Calu3 (cell line): ENCODE data around the gene SV2C. TPM values are rescaled to one million over a fixed set of nuclear protein-coding genes. Genes with fewer than 3 reads are reported as not detected.

Source experiments
- BruUV-seq: library from RNA; stranded (reverse); fragments of 400-500 nt; replicated peaks from 2 replicates; lab custom pipeline; 2021; lab: Mats Ljungman, UMichigan
- CTCF ChIA-PET: fragments of 300-600 bp; sonication (Branson Sonifier 250); formaldehyde crosslinking; loops from one replicate; lab custom pipeline; 2022; ENCODE audit warnings: antibody characterized with exemption; lab: Charles Lee
- DNase-seq: peaks from one replicate; pipeline ENCODE4 v3.0.0; 2022
- H3K27ac Mint-ChIP-seq: one replicate; pipeline ENCODE4 v1.8.0; 2022; ENCODE audit warnings: mixed read lengths; ENCODE audit not compliant: unreplicated experiment
- H3K27me3 Mint-ChIP-seq: one replicate; pipeline ENCODE4 v1.8.0; 2022; ENCODE audit warnings: mixed read lengths; ENCODE audit not compliant: unreplicated experiment
- H3K36me3 Mint-ChIP-seq: one replicate; pipeline ENCODE4 v1.8.0; 2022; ENCODE audit warnings: mild to moderate bottlenecking, moderate library complexity, mixed read lengths; ENCODE audit not compliant: insufficient read depth, unreplicated experiment
- H3K4me1 Mint-ChIP-seq: one replicate; pipeline ENCODE4 v1.8.0; 2022; ENCODE audit warnings: mild to moderate bottlenecking, low read depth, mixed read lengths; ENCODE audit not compliant: unreplicated experiment
- H3K4me3 Mint-ChIP-seq: one replicate; pipeline ENCODE4 v1.8.0; 2022; ENCODE audit warnings: mild to moderate bottlenecking, low read depth, moderate library complexity, mixed read lengths; ENCODE audit not compliant: unreplicated experiment
- H3K9me3 Mint-ChIP-seq: one replicate; pipeline ENCODE4 v1.8.0; 2022; ENCODE audit warnings: low read depth, mixed read lengths; ENCODE audit not compliant: unreplicated experiment
- intact Hi-C: fragments of 100-400 bp; cut with micrococcal nuclease; formaldehyde crosslinking; loops from one replicate; pipeline ENCODE4 v1.10.0; 2022; ENCODE audit not compliant: unreplicated experiment
- total RNA-seq: library from RNA; stranded (reverse); gene quantifications from 2 replicates; pipeline ENCODE4 v1.2.3, GENCODE V29; 2022
- TF ChIP-seq, protein P1 (sequence below): fragments of 200-600 bp; IDR thresholded peaks from one replicate; pipeline ENCODE4 v1.8.0; 2022; ENCODE audit warnings: antibody characterized with exemption; ENCODE audit not compliant: unreplicated experiment

Gene SV2C
- total RNA-seq, 1 experiment from 2014 or later = 0.90 TPM

DNA sequence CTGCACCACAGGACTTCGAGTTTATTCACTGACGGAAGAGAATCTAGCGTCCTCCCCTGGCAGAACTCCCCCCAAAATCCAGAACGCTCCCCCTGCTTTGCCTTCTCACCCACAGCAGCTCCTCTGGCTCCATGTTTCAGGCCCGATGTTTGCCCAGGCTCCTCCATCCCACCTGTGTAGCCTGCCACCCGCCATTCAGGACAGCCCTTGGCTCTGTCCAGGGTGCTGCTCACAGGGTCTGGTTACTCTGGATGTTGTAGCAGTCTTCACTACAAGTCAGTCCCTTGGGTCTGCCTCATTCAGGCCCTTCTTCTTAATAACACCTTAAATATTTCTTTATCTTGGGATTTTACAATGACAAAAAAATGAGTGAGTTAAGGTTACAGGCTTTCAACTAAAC, 41.3 kb upstream of the SV2C start:
- DNase-seq = peak; percentile 16
- CTCF ChIA-PET = interaction anchor here (0.6 to 1.2 kb wide), 3 partner anchors 17 to 236 kb away, joined by 3 to 4 read pairs (median 3); no protein-coding TSS in a partner anchor

DNA sequence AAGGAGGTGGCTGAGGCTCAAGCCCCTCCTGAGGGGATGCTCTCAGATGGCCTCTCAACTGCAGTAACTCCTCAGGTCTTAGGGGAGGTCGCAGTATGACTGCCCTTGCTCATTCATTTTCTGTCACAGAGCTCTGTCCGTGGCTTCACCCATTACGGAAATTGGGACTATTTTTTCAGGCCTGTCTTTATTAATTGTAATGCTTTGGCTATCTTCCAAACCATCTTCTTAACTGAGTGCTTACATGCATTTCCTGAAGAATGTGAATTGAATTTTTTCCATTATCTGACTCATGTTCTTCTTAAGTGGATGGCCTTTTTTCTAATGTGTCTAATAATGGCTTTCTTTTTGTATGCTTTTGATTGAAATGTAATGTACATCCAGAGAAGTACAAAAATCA, 36.4 kb upstream of the SV2C start:
- Mint-ChIP-seq H3K4me1 (no peaks in the 10 kb centered on the region), H3K27ac (no peak overlapping the region), H3K4me3 (no peak overlapping the region), H3K27me3 (peaks cover 47% of the 10 kb centered on the region), H3K9me3 (no peaks in the 10 kb centered on the region), H3K36me3 (no peaks in the 10 kb centered on the region)
- no peak for DNase-seq
- intact Hi-C loops = no loop called here
- no TSS peak for BruUV-seq
- TF ChIP-seq, protein P1, sequence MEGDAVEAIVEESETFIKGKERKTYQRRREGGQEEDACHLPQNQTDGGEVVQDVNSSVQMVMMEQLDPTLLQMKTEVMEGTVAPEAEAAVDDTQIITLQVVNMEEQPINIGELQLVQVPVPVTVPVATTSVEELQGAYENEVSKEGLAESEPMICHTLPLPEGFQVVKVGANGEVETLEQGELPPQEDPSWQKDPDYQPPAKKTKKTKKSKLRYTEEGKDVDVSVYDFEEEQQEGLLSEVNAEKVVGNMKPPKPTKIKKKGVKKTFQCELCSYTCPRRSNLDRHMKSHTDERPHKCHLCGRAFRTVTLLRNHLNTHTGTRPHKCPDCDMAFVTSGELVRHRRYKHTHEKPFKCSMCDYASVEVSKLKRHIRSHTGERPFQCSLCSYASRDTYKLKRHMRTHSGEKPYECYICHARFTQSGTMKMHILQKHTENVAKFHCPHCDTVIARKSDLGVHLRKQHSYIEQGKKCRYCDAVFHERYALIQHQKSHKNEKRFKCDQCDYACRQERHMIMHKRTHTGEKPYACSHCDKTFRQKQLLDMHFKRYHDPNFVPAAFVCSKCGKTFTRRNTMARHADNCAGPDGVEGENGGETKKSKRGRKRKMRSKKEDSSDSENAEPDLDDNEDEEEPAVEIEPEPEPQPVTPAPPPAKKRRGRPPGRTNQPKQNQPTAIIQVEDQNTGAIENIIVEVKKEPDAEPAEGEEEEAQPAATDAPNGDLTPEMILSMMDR = no peak
- CTCF ChIA-PET = interaction anchor here (0.6 kb wide), 1 partner anchor 343 kb away, joined by 5 read pairs; no protein-coding TSS in a partner anchor

More for the DNA sequence above, 41.3 kb upstream of the SV2C start:
- TF ChIP-seq, protein P1 = no peak
- Mint-ChIP-seq H3K27ac (no peak overlapping the region), H3K36me3 (peaks cover 5% of the 10 kb centered on the region), H3K4me3 (no peak overlapping the region), H3K4me1 (no peaks in the 10 kb centered on the region), H3K27me3 (peaks cover 63% of the 10 kb centered on the region), H3K9me3 (no peaks in the 10 kb centered on the region)
- intact Hi-C loops = no loop called here
- BruUV-seq = no TSS peak

DNA sequence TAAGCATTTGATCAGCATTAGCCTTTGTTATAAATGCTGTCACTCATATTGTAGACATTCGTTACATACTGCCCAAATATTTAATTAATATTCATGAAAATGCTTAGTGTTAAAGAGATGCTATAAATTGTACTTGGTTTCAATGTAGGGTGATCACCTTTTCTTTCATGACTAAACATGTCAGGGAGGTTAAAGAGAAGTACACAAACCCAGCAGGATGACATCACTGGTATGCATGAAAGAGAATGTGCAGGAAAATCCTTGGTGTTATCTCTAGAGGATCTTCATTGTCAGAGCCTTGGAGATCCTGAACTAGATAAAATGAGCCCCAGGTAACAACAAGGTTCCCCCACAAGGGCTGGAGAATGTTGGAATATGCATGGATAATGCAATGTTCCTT, 33.0 kb upstream of the SV2C start:
- no peak overlapping the region for H3K4me3 Mint-ChIP-seq
- TF ChIP-seq, protein P1 = no peak
- CTCF ChIA-PET = no interaction called here
- DNase-seq = no peak
- no peaks in the 10 kb centered on the region for H3K4me1 Mint-ChIP-seq
- intact Hi-C loops = no loop called here
- BruUV-seq = no TSS peak
- peaks cover 35% of the 10 kb centered on the region for H3K27me3 Mint-ChIP-seq
- H3K36me3 Mint-ChIP-seq = no peaks in the 10 kb centered on the region
- no peaks in the 10 kb centered on the region for H3K9me3 Mint-ChIP-seq
- H3K27ac Mint-ChIP-seq = no peak overlapping the region

DNA sequence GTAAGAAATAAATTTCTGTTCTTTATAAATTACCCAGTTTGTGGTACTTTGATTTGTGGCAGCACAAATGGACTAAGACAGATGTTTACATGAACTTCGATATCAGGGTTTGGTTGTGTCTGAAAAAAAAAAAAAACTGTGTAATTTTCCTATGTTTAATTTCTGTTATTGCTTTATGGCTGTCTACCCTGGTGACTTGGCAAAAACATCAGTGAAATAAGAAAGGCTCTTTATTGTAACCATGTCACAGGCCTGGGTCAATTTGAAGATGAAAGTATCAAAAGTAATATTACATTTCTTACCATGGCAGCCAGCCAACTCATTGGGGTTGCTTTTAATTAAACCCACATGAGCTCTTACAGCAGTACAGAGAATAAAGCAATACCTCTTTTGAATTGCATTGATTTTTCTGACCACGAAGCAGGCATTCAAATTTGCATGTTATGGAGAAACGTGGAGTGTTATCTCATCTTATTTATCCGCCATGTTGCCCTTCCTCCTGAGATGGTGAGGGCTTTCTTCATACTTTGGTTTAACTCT, 20.6 kb upstream of the SV2C start:
- CTCF ChIA-PET = no interaction called here
- intact Hi-C loops = no loop called here
- no peak overlapping the region for H3K4me3 Mint-ChIP-seq
- peaks cover 23% of the 10 kb centered on the region for H3K27me3 Mint-ChIP-seq
- H3K9me3 Mint-ChIP-seq = no peaks in the 10 kb centered on the region
- no TSS peak for BruUV-seq
- no peaks in the 10 kb centered on the region for H3K36me3 Mint-ChIP-seq
- H3K4me1 Mint-ChIP-seq = no peaks in the 10 kb centered on the region
- no peak for DNase-seq
- no peak overlapping the region for H3K27ac Mint-ChIP-seq
- TF ChIP-seq, protein P1 = no peak
